IPS-NIHi7 (cell line): ENCODE measurements around the gene KIF21A.

Experiments used
- DNase-seq: peaks from one replicate; pipeline ENCODE4 v3.0.0; 2012; ENCODE audit warnings: mixed read lengths; ENCODE audit errors: extremely low spot score

Gene KIF21A

DNA sequence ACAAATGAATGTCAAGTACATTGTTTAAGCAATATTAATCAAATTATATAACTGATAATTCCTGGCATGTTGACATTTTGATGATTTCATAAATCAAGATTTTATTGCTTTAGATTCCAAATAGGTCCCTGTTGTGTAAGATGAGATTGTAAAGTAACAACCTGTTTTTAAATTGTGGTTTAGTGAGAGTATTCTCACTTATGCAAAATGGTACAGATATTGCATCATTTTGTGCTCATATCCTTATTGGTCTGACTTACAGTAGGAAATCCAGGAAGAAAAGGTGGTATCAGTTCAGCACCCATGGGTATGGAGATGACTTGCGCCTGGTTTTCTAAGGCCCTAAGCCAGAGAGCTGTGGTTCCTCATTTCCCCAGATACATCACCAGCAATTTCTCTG lies 165.5 kb downstream of the KIF21A start:
- no peak for DNase-seq

DNA sequence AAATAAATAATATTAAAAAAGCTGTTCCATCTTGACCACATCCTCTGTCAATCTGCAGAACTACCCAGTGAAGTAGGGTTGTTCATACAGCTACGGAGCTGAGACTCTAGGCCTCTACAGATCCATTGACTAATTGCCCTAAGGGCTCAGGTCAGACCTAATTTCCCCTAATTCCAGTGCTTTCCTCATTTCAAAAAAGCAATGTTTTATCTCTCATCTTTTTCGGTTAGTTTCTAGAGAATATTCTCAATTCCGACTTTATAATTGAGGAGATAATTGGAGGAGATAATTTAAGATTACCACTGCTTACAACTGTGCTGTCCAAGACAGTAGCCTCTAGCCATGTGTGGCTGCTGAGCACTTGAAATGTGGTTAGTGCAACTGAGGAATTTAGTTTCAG lies 167.1 kb downstream of the KIF21A start:
- no peak for DNase-seq

DNA sequence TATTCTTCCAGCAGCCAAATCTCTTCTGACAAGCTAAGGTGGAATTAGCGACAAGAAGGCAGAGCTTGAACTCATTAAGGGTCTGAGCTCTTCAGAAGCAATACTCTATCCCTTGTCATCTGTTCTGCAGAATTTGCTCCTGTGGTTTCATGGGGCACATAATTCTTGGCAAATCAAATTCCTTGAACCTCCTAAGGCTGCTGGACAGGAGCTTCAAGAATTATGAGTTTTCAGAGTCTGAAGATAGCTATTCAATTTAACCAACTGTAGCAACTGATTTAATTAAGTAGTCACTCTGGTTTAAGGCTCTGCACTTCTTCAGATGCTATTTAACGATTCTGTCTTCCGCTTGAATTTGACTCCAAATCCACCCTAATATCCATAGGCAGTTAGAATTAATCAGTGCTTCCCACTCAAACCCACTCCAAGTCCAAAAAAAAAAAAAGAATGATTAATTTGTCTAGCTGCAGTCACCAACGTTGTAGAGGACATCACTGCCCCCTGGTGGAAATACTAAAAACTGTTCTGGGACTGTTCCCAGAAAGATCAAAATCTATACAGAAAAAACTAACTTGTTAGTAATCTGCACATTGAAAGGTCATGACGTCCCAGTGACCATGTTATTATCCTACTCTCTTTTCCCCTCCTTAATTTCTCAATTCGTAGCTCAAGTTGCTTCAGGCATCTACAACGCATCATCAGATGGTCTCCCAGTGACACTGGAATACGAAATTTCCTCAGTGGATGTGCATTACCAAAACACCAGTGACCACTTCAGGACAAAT lies 169.9 kb downstream of the KIF21A start:
- DNase-seq, result peak; percentile 32

DNA sequence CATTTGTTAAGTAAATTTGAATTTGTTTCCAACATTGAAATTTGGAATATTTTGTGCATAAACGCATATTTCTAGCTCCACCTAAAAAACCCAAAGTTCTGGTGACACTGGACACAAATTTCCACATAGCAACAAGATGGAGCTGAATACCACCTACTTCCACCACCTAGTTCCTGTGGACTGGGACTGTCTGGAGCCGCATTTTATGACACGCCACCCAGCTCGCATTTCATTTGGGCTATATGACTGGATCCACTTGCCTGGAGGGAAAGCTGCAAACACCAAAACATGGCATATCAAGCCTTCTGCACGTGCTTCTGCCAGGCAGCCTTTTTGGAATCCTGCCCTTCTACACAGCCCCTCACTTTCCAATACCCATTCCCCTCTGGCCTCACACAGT lies 173.4 kb downstream of the KIF21A start:
- no peak for DNase-seq

DNA sequence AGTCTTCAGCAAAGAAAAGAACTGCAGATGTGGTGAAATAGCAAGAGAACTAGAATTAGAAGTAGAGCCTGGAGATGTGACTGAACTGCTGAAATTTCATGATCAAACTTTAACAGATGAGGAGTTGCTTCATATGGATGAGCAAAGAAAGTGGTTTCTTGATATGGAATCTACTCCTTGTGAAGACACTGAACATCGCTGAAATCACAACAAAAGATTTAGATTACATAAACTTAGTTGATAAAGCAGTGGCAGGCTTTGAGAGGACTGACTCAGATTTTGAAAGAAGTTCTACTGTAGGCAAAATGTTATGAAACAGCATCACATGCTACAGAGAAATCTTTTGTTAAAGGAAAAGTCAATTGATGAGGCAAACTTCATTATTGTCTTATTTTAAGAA lies 175.0 kb downstream of the KIF21A start:
- DNase-seq, result no peak

DNA sequence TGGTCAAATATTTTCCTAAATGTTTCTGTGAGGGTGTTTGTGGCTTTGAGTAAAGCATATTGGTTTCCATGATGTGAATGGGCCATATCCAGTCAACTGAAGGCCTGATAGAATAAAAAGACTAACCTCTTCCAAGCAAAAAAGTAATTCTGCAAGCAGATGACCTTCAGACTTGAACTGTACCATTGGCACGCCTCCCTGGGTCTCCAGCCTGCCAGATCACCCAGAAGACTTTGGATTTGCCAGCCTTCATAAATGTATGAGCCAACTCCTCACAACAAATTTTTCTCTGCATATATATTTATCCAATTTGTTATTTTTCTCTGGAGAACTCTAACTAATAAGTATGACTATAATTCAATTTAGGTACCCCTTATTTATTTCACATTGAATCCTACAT lies 190.3 kb downstream of the KIF21A start:
- DNase-seq, result no peak
